PFSK-1 (cell line): ENCODE results near the gene STAG1.

ENCODE experiments used
- FOXP2 ChIP-seq: optimal IDR thresholded peaks from 2 replicates; pipeline ENCODE3; 2011; ENCODE audit warnings: borderline replicate concordance, control low read depth, inconsistent platforms; ENCODE audit not compliant: insufficient read depth; ENCODE audit errors: extremely low read length, extremely low read depth
- POLR2AphosphoS5 ChIP-seq: IDR thresholded peaks from 2 replicates; pipeline ENCODE4 v1.6.1; 2012; ENCODE audit warnings: low read depth, mild to moderate bottlenecking, control low read depth, low read length, moderate library complexity
- SIN3A ChIP-seq: IDR thresholded peaks from 2 replicates; pipeline ENCODE4 v1.6.1; 2012; ENCODE audit warnings: mild to moderate bottlenecking, low read length, moderate library complexity, borderline replicate concordance; ENCODE audit not compliant: insufficient read depth
- TAF1 ChIP-seq: IDR thresholded peaks from 2 replicates; pipeline ENCODE4 v1.6.1; 2012; ENCODE audit warnings: low read length, control low read depth, borderline replicate concordance; ENCODE audit not compliant: insufficient read depth
- TF ChIP-seq, protein P1 (sequence below), 2 experiments: IDR thresholded peaks; 2 replicates each; pipeline versions ENCODE4 v1.6.1 to v1.8.0; 2011 to 2012; ENCODE audit warnings: low read depth in 2 of 2, low read length in 2 of 2, control low read depth in 1 of 2, inconsistent platforms in 1 of 2, mild to moderate bottlenecking in 1 of 2, moderate library complexity in 1 of 2; ENCODE audit not compliant: insufficient read depth in 1 of 2

STAG1 gene

DNA sequence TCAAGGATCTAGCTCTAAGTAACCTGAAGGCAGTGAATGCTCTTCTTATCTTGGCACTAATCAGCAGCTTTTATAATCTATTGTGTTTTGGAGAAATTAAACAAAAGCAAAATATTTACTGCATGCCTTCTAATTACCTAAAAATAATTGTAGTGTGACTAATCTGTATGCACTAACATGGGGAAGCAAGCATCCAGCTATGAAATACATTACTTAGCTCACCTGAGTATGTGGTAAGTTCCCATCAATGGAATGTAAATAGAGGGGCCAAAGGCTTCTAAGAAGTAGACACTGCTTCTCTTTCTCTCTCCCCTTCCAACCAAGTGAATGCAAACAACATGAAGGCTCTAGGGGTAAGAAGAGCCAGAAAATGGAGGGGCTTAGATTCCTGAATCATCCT is 165.6 kb downstream of the STAG1 start:
- TF ChIP-seq POLR2AphosphoS5 (no peak), FOXP2 (no peak), SIN3A (no peak), TAF1 (no peak)
- TF ChIP-seq, protein P1, sequence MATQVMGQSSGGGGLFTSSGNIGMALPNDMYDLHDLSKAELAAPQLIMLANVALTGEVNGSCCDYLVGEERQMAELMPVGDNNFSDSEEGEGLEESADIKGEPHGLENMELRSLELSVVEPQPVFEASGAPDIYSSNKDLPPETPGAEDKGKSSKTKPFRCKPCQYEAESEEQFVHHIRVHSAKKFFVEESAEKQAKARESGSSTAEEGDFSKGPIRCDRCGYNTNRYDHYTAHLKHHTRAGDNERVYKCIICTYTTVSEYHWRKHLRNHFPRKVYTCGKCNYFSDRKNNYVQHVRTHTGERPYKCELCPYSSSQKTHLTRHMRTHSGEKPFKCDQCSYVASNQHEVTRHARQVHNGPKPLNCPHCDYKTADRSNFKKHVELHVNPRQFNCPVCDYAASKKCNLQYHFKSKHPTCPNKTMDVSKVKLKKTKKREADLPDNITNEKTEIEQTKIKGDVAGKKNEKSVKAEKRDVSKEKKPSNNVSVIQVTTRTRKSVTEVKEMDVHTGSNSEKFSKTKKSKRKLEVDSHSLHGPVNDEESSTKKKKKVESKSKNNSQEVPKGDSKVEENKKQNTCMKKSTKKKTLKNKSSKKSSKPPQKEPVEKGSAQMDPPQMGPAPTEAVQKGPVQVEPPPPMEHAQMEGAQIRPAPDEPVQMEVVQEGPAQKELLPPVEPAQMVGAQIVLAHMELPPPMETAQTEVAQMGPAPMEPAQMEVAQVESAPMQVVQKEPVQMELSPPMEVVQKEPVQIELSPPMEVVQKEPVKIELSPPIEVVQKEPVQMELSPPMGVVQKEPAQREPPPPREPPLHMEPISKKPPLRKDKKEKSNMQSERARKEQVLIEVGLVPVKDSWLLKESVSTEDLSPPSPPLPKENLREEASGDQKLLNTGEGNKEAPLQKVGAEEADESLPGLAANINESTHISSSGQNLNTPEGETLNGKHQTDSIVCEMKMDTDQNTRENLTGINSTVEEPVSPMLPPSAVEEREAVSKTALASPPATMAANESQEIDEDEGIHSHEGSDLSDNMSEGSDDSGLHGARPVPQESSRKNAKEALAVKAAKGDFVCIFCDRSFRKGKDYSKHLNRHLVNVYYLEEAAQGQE (IDR thresholded peaks at IDR 0.05; ENCODE audit: insufficient read depth in 1 of 2, low read depth in 2 of 2, low read length in 2 of 2): no peak

DNA sequence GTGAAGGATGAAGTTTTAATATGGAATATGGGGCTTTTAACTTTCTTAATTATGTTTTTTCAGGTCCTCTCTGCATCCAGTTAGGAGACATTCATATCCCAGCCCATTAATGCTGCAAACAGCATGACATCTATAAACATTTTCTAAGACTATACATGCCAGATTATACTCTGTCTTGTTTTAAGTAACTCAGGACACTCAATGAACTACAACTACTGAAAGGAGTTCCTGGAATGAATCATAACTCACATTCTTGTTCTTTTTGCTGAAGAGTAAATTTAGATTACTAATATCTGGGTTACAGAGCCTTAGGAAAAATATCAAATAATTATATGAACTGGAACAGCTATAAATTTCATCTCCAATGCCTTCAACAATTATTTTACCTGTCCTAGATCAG is 167.4 kb downstream of the STAG1 start:
- TF ChIP-seq POLR2AphosphoS5: no peak
- TF ChIP-seq, protein P1 (IDR thresholded peaks at IDR 0.05; ENCODE audit: insufficient read depth in 1 of 2, low read depth in 2 of 2, low read length in 2 of 2): no peak
- TF ChIP-seq SIN3A: no peak
- no peak for TF ChIP-seq FOXP2
- no peak for TF ChIP-seq TAF1

DNA sequence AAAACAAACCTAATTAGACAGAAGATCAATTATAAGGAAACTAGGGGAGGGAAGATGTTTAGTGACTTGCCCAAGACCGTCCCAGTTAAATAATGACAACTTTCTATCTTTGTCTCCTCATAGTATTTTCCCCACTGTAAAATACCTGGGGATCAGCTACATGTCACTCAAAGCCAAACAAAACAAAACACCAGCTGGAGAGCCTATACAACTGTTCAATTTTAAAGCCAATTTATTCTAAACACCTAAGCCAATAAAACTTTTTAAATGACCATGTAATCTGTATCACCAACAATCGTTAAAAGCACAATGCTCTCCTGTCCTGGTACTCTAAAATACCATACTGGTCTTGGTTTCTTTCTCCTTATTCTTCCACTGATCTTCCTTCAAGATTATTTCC is 168.4 kb downstream of the STAG1 start:
- TF ChIP-seq POLR2AphosphoS5: no peak
- TF ChIP-seq TAF1: no peak
- no peak for TF ChIP-seq SIN3A
- no peak for TF ChIP-seq FOXP2
- TF ChIP-seq, protein P1 (IDR thresholded peaks at IDR 0.05; ENCODE audit: insufficient read depth in 1 of 2, low read depth in 2 of 2, low read length in 2 of 2): no peak

DNA sequence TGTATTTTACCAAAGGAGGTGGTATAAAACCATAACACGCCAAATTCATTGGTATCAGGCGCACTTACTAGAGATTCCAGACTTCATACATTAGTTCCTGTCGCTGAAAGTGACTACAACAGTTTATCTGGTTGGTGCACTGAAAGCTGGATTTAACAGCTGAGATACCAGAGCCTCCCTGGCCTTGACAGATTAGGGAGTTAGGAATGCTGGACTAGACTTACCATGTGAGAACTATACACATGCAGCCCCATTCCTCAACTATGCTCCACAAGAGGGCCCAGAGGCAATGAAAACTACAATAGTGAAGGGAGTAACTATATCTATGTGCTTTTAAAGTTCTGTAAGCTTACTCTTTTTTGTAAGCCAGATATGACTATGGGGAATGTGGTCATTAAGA is 174.4 kb downstream of the STAG1 start:
- TF ChIP-seq SIN3A: no peak
- TF ChIP-seq, protein P1 (IDR thresholded peaks at IDR 0.05; ENCODE audit: insufficient read depth in 1 of 2, low read depth in 2 of 2, low read length in 2 of 2): no peak
- no peak for TF ChIP-seq POLR2AphosphoS5
- no peak for TF ChIP-seq FOXP2
- no peak for TF ChIP-seq TAF1
